Astrocyte (in vitro differentiated cells and primary cell): ENCODE measurements around the gene RAB6A.

ENCODE experiments used
- EZH2 ChIP-seq: IDR thresholded peaks from 2 replicates; pipeline ENCODE4 v1.6.1; 2012; ENCODE audit warnings: mild to moderate bottlenecking, low read length, inconsistent platforms; ENCODE audit not compliant: insufficient read depth
- TF ChIP-seq, protein P1 (sequence below): IDR thresholded peaks from 2 replicates; pipeline ENCODE4 v1.5.1; 2011; ENCODE audit warnings: low read depth, mild to moderate bottlenecking, inconsistent platforms, low read length, moderate library complexity; ENCODE audit not compliant: insufficient read depth

DNA sequence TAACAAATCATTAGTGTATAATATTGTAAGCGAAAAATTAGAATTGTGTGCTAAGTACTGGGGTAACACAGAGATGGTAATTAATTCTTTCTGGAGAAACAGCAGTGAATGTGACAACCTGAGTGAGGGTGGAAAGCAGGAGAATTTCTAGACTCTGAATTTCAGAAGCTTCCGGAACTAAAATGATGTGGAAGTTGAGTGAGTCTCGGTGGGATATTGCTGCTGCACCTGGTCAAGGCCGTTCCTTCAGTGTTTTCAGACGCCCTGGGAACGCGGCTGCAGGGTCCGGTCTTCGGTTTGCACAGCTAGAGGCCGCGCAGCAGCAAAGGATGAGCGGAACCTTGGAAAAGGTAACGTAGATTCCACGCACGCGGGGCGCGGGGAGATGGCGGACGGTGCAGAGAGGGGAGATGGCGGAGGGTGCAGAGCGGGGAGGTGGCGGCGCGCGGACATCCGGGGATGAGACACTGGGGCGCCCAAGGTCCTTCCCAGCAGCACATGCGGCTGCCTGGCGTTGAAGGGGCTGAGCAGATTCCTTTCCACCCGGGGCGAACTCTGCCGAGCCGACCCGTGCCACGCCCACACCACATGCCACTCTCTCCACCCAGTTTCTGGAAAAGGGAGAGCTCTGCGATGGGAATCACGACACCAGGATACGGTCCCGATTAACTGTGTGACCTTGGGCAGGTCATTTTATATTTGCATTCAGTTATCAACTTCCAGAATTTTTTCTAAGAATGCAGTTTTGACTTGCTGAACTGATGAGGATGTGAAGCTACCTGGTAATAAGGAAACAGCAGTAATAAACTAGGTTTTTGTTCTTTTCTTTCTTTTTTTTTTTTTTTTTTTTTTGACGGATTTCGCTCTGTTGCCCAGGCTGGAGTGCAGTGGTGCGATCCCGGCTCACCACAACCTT lies 27.0 kb upstream of the RAB6A start, which contains the start of gene MRPL48:
- TF ChIP-seq, protein P1, sequence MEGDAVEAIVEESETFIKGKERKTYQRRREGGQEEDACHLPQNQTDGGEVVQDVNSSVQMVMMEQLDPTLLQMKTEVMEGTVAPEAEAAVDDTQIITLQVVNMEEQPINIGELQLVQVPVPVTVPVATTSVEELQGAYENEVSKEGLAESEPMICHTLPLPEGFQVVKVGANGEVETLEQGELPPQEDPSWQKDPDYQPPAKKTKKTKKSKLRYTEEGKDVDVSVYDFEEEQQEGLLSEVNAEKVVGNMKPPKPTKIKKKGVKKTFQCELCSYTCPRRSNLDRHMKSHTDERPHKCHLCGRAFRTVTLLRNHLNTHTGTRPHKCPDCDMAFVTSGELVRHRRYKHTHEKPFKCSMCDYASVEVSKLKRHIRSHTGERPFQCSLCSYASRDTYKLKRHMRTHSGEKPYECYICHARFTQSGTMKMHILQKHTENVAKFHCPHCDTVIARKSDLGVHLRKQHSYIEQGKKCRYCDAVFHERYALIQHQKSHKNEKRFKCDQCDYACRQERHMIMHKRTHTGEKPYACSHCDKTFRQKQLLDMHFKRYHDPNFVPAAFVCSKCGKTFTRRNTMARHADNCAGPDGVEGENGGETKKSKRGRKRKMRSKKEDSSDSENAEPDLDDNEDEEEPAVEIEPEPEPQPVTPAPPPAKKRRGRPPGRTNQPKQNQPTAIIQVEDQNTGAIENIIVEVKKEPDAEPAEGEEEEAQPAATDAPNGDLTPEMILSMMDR, result no peak
- TF ChIP-seq EZH2, result no peak
